A673 (cell line): Measurements from ENCODE around the gene GTF3C1.

Experiments
- EZH2 ChIP-seq: fragments of 200-600 bp; sonication (generic); IDR thresholded peaks from 2 replicates; pipeline ENCODE4 v1.6.1; 2017; ENCODE audit warnings: borderline replicate concordance, low read depth, mild to moderate bottlenecking, mixed read lengths, antibody characterized with exemption, low read length; ENCODE audit not compliant: poor library complexity, severe bottlenecking
- TF ChIP-seq, protein P1 (sequence below): fragments of 300-800, 200-600 bp; sonication (generic); conservative IDR thresholded peaks from 2 replicates; pipeline ENCODE4 v1.5.1; 2017; ENCODE audit warnings: low read depth, mild to moderate bottlenecking, antibody characterized with exemption, low read length, moderate library complexity, mixed read lengths

DNA sequence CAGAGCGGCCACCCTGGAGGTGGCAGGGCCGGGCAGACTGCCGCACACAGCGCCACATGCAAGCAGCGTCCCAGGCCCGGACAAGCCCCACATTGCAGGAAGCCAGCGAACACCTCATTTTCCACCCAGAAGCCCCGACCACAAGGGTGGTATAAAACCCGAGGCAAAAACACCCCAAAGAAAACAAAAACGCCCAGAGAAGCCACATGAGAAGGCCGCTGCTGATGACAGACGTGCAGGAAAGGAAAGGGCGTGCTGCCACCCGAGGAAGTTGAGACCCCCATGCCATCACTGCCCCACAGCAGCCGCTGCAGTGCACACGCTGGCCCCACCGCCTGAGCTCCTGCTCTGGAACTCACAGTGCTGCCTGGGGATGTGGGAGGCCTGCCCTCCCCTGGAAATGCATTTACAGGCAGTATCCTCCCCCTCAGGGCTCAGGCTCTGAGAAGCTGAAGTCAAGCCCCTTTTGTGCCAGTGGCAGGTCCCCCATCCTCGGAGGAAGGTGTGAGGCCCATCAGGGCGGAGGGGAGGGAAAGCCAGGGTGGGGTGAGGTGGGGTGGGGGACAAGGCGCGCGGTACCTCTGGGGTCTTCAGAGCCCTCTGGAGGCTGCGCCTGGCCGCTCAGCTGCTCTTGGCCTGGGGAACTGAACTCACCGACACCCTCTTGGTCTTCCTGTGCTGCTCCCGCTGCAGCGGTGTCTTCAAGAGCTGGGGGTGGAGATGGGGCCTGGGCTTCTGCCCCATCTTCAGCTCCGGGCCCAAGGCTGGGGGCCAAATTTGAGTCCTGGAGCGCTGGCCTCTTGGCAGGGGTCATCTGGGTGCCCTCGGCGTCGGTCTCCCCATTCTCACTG is 85.7 kb downstream of the GTF3C1 start:
- TF ChIP-seq, protein P1, sequence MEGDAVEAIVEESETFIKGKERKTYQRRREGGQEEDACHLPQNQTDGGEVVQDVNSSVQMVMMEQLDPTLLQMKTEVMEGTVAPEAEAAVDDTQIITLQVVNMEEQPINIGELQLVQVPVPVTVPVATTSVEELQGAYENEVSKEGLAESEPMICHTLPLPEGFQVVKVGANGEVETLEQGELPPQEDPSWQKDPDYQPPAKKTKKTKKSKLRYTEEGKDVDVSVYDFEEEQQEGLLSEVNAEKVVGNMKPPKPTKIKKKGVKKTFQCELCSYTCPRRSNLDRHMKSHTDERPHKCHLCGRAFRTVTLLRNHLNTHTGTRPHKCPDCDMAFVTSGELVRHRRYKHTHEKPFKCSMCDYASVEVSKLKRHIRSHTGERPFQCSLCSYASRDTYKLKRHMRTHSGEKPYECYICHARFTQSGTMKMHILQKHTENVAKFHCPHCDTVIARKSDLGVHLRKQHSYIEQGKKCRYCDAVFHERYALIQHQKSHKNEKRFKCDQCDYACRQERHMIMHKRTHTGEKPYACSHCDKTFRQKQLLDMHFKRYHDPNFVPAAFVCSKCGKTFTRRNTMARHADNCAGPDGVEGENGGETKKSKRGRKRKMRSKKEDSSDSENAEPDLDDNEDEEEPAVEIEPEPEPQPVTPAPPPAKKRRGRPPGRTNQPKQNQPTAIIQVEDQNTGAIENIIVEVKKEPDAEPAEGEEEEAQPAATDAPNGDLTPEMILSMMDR: no peak
- no peak for TF ChIP-seq EZH2
